Stimulated activated CD4-positive, alpha-beta T cell treated with anti-CD3 and anti-CD28 coated beads, Interleukin-12 subunit alpha, Interleukin-12 subunit beta, amount 100 ng/mL, for 4 hours (primary cell): ENCODE measurements around the gene ARHGAP45.

Experiments
- DNase-seq: peaks from one replicate; pipeline ENCODE4 v3.0.0-alpha.2; 2020

Gene ARHGAP45

DNA sequence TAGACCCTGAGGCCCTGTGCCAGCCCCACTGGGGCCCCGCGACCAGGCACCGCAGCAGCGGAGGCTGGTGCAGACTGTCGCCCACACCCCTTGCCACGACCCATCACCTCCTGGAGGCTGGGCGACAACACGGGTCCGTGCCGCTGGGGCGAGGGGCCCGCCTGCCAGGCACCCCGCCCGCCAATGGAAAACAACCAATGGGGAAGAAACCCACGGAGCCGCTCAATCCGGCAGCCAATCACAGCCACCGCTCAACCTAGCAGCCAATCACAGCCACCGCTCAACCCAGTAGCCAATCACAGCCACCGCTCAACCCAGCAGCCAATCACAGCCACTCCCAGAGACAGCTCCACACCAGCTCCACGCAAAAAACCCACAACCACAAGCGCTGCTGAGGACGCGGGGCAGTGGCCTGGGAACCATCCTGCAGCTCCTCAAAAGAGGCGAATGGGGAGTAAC, 66.5 kb downstream of the ARHGAP45 start:
- DNase-seq: peak; percentile 65

DNA sequence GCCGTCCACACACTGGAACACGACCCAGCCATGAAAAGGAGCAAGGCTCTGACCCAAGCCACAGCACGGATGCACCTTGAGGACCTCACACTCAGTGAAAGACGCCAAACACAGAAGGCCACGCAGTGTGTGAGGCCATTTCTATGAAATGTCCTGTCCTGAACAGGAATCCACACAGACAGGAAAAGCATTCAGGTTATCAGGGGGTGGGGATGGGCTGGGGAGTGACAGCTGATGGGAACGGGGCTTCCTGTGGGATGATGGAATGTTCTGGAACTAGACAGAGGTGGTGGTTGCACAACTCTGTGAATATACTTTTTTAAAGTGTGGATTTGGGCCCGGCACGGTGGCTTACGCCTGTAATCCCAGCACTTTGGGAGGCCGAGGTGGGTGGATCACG, 67.5 kb downstream of the ARHGAP45 start:
- no peak for DNase-seq

DNA sequence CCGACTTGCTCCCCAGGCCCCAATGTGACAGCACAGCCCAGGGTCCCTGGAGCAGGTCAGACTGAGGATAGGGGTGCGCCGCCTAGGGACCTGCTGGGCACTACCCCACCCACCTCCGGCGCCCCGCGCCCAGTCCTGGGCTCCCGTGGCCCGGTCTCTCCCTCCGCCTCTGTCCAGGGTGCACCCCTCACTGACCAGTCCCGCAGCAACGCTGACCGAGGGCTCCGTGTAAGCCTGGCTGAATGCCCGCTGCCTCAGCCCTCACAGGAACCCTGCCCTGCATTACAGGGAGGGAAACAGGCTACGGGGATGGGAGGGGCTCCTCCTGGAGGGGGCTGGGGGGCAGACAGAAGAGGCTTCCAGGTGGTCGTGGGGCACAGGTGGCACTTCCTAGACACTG, 68.5 kb downstream of the ARHGAP45 start:
- no peak for DNase-seq

GRCh38 chr19:1136201-1136600, 69.2 kb downstream of the ARHGAP45 start:
- DNase-seq: no peak
